ENCODE results near the gene SSR4. TPM values are rescaled to one million over a fixed set of nuclear protein-coding genes. Genes with fewer than 3 reads are reported as not detected.

Gene SSR4
- total RNA-seq, 1 experiment from 2014 or later = 182 TPM

DNA sequence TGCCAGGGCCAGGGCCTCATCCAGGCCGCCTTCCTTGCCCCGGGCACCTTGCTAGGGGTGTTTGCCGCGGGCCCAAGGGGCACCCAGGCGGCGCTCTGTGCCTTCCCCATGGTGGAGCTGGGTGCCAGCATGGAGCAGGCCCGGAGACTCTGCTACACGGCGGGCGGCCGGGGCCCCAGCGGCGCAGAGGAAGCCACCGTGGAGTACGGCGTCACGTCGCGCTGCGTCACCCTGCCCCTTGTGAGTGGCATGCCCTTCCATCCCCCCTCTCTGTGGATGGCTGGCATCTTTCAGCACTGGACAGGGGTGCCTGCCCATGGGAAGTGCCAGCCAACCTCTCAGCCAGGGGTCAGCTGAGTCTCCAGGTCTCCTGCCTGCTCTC, 26.8 kb upstream of the SSR4 start:
- H3K9me3 ChIP-seq (ENCODE audit: control insufficient read depth in 1 of 2, insufficient read depth in 1 of 2, low read depth in 1 of 2, low read length in 2 of 2) = no peaks in the 10 kb centered on the region
- H3K36me3 ChIP-seq (ENCODE audit: control insufficient read depth in 1 of 2, insufficient read depth in 2 of 2, low read length in 2 of 2) = no peaks in the 10 kb centered on the region
- no peak overlapping the region for H3K4me3 ChIP-seq (replicated peaks in 1 of 2; ENCODE audit: low read depth in 1 of 2, low read length in 2 of 2)
- H2AFZ ChIP-seq (ENCODE audit: low read depth, low read length, poor library complexity, severe bottlenecking) = no peak overlapping the region
- no peaks in the 10 kb centered on the region for H3K79me2 ChIP-seq (ENCODE audit: insufficient read depth, low read length)
- no peak overlapping the region for H3K9ac ChIP-seq (ENCODE audit: low read length)
- no peaks in the 10 kb centered on the region for H4K20me1 ChIP-seq (ENCODE audit: insufficient read depth)
- no peak for TF ChIP-seq CEBPB (IDR thresholded peaks at IDR 0.05; ENCODE audit: low read depth)
- TF ChIP-seq, protein P1, sequence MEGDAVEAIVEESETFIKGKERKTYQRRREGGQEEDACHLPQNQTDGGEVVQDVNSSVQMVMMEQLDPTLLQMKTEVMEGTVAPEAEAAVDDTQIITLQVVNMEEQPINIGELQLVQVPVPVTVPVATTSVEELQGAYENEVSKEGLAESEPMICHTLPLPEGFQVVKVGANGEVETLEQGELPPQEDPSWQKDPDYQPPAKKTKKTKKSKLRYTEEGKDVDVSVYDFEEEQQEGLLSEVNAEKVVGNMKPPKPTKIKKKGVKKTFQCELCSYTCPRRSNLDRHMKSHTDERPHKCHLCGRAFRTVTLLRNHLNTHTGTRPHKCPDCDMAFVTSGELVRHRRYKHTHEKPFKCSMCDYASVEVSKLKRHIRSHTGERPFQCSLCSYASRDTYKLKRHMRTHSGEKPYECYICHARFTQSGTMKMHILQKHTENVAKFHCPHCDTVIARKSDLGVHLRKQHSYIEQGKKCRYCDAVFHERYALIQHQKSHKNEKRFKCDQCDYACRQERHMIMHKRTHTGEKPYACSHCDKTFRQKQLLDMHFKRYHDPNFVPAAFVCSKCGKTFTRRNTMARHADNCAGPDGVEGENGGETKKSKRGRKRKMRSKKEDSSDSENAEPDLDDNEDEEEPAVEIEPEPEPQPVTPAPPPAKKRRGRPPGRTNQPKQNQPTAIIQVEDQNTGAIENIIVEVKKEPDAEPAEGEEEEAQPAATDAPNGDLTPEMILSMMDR (IDR thresholded peaks at IDR 0.05 in 2 of 3, conservative IDR thresholded peaks at IDR 0.05 in 1 of 3; ENCODE audit: borderline replicate concordance in 1 of 3, insufficient read depth in 1 of 3, low read depth in 2 of 3, low read length in 2 of 3) = no peak
- peaks cover 0 to 10% of the 10 kb centered on the region in 2 experiments; a peak in 2 of 4 replicates for H3K4me1 ChIP-seq (ENCODE audit: control insufficient read depth in 1 of 2, insufficient read depth in 2 of 2, low read length in 2 of 2)
- no peak for DNase-seq (ENCODE audit: low read depth, low spot score)
- intact Hi-C loops (cut with micrococcal nuclease) = no loop called here
- ChIA-PET POLR2A (no interaction called here), CTCF (interaction anchor here (1.3 kb wide), 1 partner anchor 180 kb away, joined by 3 read pairs; no protein-coding TSS in a partner anchor), RAD21 (ENCODE audit: low non-redundant PET in 1 of 2, low total read pairs in 2 of 2, uncharacterized antibody in 2 of 2, unreplicated experiment in 2 of 2) (no interaction called here)
- no TSS peak for BruUV-seq (replicated peaks)
- H3K27ac ChIP-seq (ENCODE audit: low read depth, low read length) = no peak overlapping the region
- no peak overlapping the region for H3K4me2 ChIP-seq (ENCODE audit: low read length)
- no peaks in the 10 kb centered on the region for H3K9me2 ChIP-seq (ENCODE audit: insufficient read depth)
- H3K27me3 ChIP-seq (ENCODE audit: insufficient read depth, low read length) = no peaks in the 10 kb centered on the region
- no peak for ATAC-seq

DNA sequence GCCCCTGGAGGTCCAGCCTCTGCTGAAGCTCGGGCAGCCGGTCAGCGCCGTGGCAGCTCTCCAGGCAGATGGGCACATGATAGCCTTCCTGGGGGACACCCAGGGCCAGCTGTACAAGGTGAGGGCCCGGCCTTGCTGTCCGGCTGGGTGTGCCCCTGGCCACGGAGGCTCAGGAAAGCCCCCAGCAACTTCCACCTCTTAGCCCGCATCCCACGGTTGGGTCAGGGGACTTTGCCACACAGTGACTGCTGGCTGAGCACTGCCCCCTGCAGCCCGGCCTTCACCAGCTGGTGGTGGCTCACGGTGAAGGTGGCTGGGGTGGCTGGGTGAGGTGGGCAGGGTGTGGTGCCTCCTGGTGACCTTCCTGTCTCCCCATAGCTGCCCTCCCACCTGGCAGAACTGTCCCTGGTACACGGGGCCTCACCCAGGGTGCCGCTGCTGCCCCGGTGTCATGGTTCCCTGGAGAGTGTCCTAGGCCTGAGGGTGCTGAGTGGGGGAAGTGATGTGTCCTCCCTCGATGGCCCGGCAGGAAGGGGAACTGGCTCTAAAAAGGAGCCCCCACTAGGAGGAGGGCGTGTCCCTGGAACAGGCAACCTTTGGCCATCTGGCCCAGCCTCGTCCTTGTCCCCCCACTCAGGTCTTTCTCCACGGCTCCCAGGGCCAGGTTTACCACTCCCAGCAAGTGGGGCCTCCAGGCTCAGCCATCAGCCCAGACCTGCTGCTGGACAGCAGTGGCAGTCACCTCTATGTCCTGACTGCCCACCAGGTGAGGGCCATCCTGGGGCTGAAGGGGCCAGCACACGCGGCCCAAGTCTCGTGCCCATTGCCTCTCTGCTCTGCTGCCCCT, 25.9 kb upstream of the SSR4 start:
- H3K9me2 ChIP-seq (ENCODE audit: insufficient read depth) = no peaks in the 10 kb centered on the region
- H3K4me3 ChIP-seq (replicated peaks in 1 of 2; ENCODE audit: low read depth in 1 of 2, low read length in 2 of 2) = no peak overlapping the region
- ChIA-PET RAD21 (ENCODE audit: low non-redundant PET in 1 of 2, low total read pairs in 2 of 2, uncharacterized antibody in 2 of 2, unreplicated experiment in 2 of 2) (no interaction called here), POLR2A (no interaction called here), CTCF (no interaction called here)
- intact Hi-C loops (cut with micrococcal nuclease) = no loop called here
- no peak for TF ChIP-seq ATF3 (IDR thresholded peaks at IDR 0.05)
- TF ChIP-seq RAD21 (IDR thresholded peaks at IDR 0.05; ENCODE audit: low read depth) = no peak
- TF ChIP-seq MAX (IDR thresholded peaks at IDR 0.05) = no peak
- no peak for TF ChIP-seq EZH2 (IDR thresholded peaks at IDR 0.05)
- TF ChIP-seq FOSL1 (IDR thresholded peaks at IDR 0.05; ENCODE audit: low read depth) = no peak
- TF ChIP-seq, protein P1 (IDR thresholded peaks at IDR 0.05 in 2 of 3, conservative IDR thresholded peaks at IDR 0.05 in 1 of 3; ENCODE audit: borderline replicate concordance in 1 of 3, insufficient read depth in 1 of 3, low read depth in 2 of 3, low read length in 2 of 3) = 0 out of 6 replicates have a peak, but pooled peaks of 1 of the 3 experiments have one; percentile 9
- no peak for TF ChIP-seq EGR1 (IDR thresholded peaks at IDR 0.05; ENCODE audit: low read depth)
- TF ChIP-seq EZH2phosphoT487 (IDR thresholded peaks at IDR 0.05; ENCODE audit: borderline replicate concordance) = no peak
- no peaks in the 10 kb centered on the region for H3K36me3 ChIP-seq (ENCODE audit: control insufficient read depth in 1 of 2, insufficient read depth in 2 of 2, low read length in 2 of 2)
- no peaks in the 10 kb centered on the region for H4K20me1 ChIP-seq (ENCODE audit: insufficient read depth)
- no peaks in the 10 kb centered on the region for H3K9me3 ChIP-seq (ENCODE audit: control insufficient read depth in 1 of 2, insufficient read depth in 1 of 2, low read depth in 1 of 2, low read length in 2 of 2)
- no peaks in the 10 kb centered on the region for H3K27me3 ChIP-seq (ENCODE audit: insufficient read depth, low read length)
- DNase-seq (ENCODE audit: low read depth, low spot score) (no peak), ATAC-seq (no peak)
- H2AFZ ChIP-seq (ENCODE audit: low read depth, low read length, poor library complexity, severe bottlenecking) = no peak overlapping the region
- H3K27ac ChIP-seq (ENCODE audit: low read depth, low read length) = no peak overlapping the region
- no peak overlapping the region for H3K4me2 ChIP-seq (ENCODE audit: low read length)
- H3K4me1 ChIP-seq (ENCODE audit: control insufficient read depth in 1 of 2, insufficient read depth in 2 of 2, low read length in 2 of 2) = peaks cover 0 to 10% of the 10 kb centered on the region in 2 experiments; a peak in 2 of 4 replicates
- H3K79me2 ChIP-seq (ENCODE audit: insufficient read depth, low read length) = no peaks in the 10 kb centered on the region
- no TSS peak for BruUV-seq (replicated peaks)
- no peak overlapping the region for H3K9ac ChIP-seq (ENCODE audit: low read length)

Measured in HCT116 (cell line).